ENCODE data around the gene KTN1. TPM values are rescaled to one million over a fixed set of nuclear protein-coding genes. Genes with fewer than 3 reads are reported as not detected.

Gene KTN1
- total RNA-seq, 6 experiments from 2014 or later = 135 to 175 (median 148) TPM

DNA sequence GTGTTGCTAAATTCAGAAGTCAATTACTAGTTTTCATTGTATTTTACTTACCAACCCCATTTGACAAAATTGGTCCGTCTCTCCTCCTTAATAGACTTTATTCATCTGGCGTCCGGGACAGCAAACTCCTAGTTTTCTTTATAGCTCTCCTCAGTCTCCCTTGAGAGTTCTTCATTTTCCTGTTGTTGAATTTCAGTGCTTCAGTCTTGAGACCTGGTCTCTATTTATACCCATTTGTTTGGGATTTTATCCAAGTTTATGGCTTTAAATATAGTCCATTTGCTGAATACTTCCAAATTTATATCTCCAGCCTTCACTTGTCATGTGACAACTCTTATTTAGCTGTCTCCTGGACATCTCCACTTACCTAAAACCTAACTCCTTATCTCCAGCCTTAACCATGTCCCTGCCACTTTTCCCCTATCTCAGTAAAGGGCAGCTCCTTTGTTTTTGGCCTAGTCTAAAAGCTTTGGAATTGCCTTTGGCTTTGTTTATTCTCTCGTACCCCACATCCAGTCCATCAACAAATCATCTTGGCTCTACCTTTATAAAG lies 23.5 kb downstream of the KTN1 start:
- Mint-ChIP-seq H3K9me3 (no peaks in the 10 kb centered on the region), H3K4me1 (ENCODE audit: low read depth) (peaks cover 8% of the 10 kb centered on the region), H3K36me3 (ENCODE audit: low read depth) (peaks cover 12% of the 10 kb centered on the region), H3K27me3 (ENCODE audit: insufficient read depth) (no peaks in the 10 kb centered on the region; the same call in 1 of the 2 replicates), H3K4me3 (no peak overlapping the region), H3K27ac (no peak overlapping the region)
- no peak for TF ChIP-seq CTCF (IDR thresholded peaks at IDR 0.05)
- DNase-seq = no peak

DNA sequence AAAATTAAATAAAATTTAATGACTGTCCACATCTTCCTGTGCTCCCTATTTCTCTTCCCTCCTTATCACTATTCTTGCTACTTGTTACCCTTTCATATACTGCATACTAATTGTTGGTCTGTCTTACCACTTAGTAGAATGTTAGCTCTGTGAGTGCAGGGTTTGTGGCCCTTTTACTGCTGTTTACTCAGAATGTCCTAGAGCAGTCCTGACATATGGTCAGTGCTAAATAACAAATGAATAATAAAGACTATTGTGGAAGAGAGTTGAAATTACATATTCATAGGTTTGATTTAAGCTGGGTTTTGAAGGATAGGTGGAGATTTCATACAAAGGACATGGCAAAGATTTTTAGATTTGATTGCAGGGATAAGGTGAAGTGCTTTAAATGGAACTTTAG lies 24.5 kb downstream of the KTN1 start:
- Mint-ChIP-seq H3K4me1 (ENCODE audit: low read depth) (peaks cover 8% of the 10 kb centered on the region), H3K36me3 (ENCODE audit: low read depth) (peaks cover 9% of the 10 kb centered on the region), H3K27me3 (ENCODE audit: insufficient read depth) (no peaks in the 10 kb centered on the region; the same call in none of the 2 replicates), H3K27ac (no peak overlapping the region), H3K9me3 (no peaks in the 10 kb centered on the region), H3K4me3 (no peak overlapping the region)
- DNase-seq = no peak
- TF ChIP-seq CTCF (IDR thresholded peaks at IDR 0.05) = no peak

DNA sequence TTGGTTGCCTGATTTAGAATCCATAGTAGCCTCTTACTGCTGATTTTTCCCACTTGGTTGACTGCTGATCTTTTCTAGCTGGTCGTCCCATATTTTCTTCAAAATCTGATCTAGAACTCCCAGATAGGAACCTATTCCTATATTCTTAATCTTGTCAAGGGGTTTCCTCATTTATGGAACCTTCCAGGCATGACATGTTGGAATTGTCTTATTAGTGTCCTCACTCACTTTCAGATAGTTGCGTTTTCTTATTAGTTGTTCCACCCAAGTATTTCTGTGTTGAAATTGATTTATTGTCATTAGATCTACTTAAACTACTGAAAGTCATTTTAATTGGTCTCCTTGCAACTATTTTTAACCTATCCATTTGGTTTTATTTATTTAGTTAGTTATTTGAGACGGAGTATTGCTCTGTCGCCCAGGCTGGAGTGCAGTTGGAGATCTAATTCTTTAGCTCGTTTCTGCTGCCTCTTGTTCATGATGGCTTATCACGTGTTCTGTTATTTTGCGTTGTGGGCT lies 25.0 kb downstream of the KTN1 start:
- Mint-ChIP-seq H3K27ac (no peak overlapping the region), H3K27me3 (ENCODE audit: insufficient read depth) (no peaks in the 10 kb centered on the region; the same call in none of the 2 replicates), H3K36me3 (ENCODE audit: low read depth) (peaks cover 9% of the 10 kb centered on the region), H3K4me3 (no peak overlapping the region), H3K4me1 (ENCODE audit: low read depth) (peaks cover 12% of the 10 kb centered on the region), H3K9me3 (no peaks in the 10 kb centered on the region)
- DNase-seq = no peak
- TF ChIP-seq CTCF (IDR thresholded peaks at IDR 0.05) = no peak

DNA sequence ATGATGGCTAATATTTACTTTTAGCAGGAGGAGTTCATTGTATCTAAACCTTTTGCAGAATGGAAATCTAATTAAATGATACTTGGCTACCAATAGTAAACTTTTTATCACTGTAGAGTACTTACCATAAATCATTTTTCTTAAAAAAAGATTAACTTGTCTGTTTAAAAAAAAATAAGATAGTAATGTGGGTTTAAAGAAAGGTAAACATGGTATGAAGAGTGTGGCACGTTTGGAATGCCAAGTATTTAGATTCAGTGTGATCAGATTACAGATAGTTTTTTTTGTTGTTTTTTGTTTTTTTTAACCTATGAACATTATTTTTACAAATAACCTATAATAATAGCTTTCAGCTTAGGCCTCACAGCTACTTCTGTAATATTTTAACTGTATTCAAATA lies 25.8 kb downstream of the KTN1 start:
- no peak for TF ChIP-seq CTCF (IDR thresholded peaks at IDR 0.05)
- no peak for DNase-seq
- peak overlapping the region; percentile 16 for H3K4me3 Mint-ChIP-seq
- no peaks in the 10 kb centered on the region; the same call in none of the 2 replicates for H3K27me3 Mint-ChIP-seq (ENCODE audit: insufficient read depth)
- H3K9me3 Mint-ChIP-seq = no peaks in the 10 kb centered on the region
- no peak overlapping the region for H3K27ac Mint-ChIP-seq
- H3K4me1 Mint-ChIP-seq (ENCODE audit: low read depth) = peaks cover 15% of the 10 kb centered on the region
- H3K36me3 Mint-ChIP-seq (ENCODE audit: low read depth) = peaks cover 9% of the 10 kb centered on the region

- Mint-ChIP-seq H3K9me3 (no peaks in the 10 kb centered on the region), H3K27ac (no peak overlapping the region), H3K4me3 (no peak overlapping the region), H3K4me1 (ENCODE audit: low read depth) (peaks cover 23% of the 10 kb centered on the region), H3K36me3 (ENCODE audit: low read depth) (peaks cover 11% of the 10 kb centered on the region), H3K27me3 (ENCODE audit: insufficient read depth) (no peaks in the 10 kb centered on the region; the same call in none of the 2 replicates)
- no peak for DNase-seq
- TF ChIP-seq CTCF (IDR thresholded peaks at IDR 0.05) = no peak
These were observed 27.4 kb downstream of the KTN1 start for GRCh38 chr14:55607386-55607785.
